Testis (tissue), 3 donors: Measurements from ENCODE around the gene SEC14L6. TPM values are rescaled to one million over a fixed set of nuclear protein-coding genes. Genes with fewer than 3 reads are reported as not detected.

Experiments used
- DNase-seq: peaks from one replicate; pipeline ENCODE4 v3.0.0-alpha.2; 2019
- H3K27ac ChIP-seq, 2 donors: fragments of 200-600 bp; sonication (generic); one replicate each; pipeline ENCODE4 v1.5.1; 2019
- H3K27me3 ChIP-seq: fragments of 200-600 bp; sonication (generic); one replicate; pipeline ENCODE4 v1.5.1; 2019
- H3K36me3 ChIP-seq: fragments of 200-600 bp; sonication (generic); one replicate; pipeline ENCODE4 v1.5.1; 2017; ENCODE audit warnings: low read depth; ENCODE audit errors: missing control alignments
- H3K4me1 ChIP-seq: fragments of 200-600 bp; sonication (generic); one replicate; pipeline ENCODE4 v1.5.1; 2019
- H3K4me3 ChIP-seq, 2 donors: fragments of 200-600 bp; sonication (generic); one replicate each; pipeline ENCODE4 v1.5.1; 2017 to 2019
- H3K9me3 ChIP-seq: fragments of 200-600 bp; sonication (generic); one replicate; pipeline ENCODE4 v1.5.1; 2017
- CTCF ChIP-seq, 3 experiments: fragments of 450-650 bp in 2 of 3; fragments of 200-600 bp in 1 of 3; sonication (generic) in 1 of 3; IDR thresholded peaks; one replicate each; pipeline ENCODE4 v1.5.1; 2016 to 2019; ENCODE audit warnings: antibody characterized with exemption in 3 of 3, mild to moderate bottlenecking in 2 of 3, moderate library complexity in 1 of 3
- POLR2A ChIP-seq: fragments of 450-650 bp; IDR thresholded peaks from one replicate; pipeline ENCODE4 v1.6.1; 2017; ENCODE audit warnings: antibody characterized with exemption, mild to moderate bottlenecking, moderate library complexity
- WGBS, 2 donors: methylation state at CpG; one replicate each; pipeline ENCODE4 v1.1.5; 2018; 5-methylcytosine and 5-hydroxymethylcytosine counted together
- intact Hi-C: fragments of 100-400 bp; cut with DNase I; formaldehyde crosslinking; loops from one replicate; pipeline ENCODE4 v1.15.1; 2023; ENCODE audit warnings: low total_unique reads
- polyA plus RNA-seq: library from polyadenylated mRNA; stranded (reverse); fragments of 350-450 nt; fragmentation: Illumina TruSeq; extraction: RNeasy Lipid Tissue Mini Kit (QIAGEN cat#74804); gene quantifications from one replicate; pipeline ENCODE4 v1.2.3, GENCODE V29; 2014; ENCODE audit warnings: low read depth, low replicate concordance; ENCODE audit not compliant: insufficient read depth
- total RNA-seq, 2 donors: library from RNA; depleted of rRNA; stranded (reverse); fragments of >200 nt; gene quantifications; one replicate each; pipeline ENCODE4 v1.2.3, GENCODE V29; 2016

Gene SEC14L6
- total and polyA plus RNA-seq, 3 donors from 2014 or later, result 12.3 to 28.2 (median 17.0) TPM

- TF ChIP-seq POLR2A (no peak), CTCF (IDR thresholded peaks at IDR 0.05) (no peak)
- H3K36me3 ChIP-seq, result no peaks in the 10 kb centered on the region
- intact Hi-C loops, result no loop called here
- DNase-seq, result no peak
- H3K4me3 ChIP-seq, result no peak overlapping the region
- H3K27ac ChIP-seq, result peak overlapping the region in 1 of 2 donors; percentile 50
- WGBS, 2 donors, result 64 to 65% methylated on average over 4 to 7 of the region's 7 CpGs
- no peaks in the 10 kb centered on the region for H3K27me3 ChIP-seq
- H3K9me3 ChIP-seq, result no peaks in the 10 kb centered on the region
- H3K4me1 ChIP-seq, result peaks cover 18% of the 10 kb centered on the region
Measured at GRCh38 chr22:30573594-30574094, 27.1 kb upstream of the SEC14L6 start.

DNA sequence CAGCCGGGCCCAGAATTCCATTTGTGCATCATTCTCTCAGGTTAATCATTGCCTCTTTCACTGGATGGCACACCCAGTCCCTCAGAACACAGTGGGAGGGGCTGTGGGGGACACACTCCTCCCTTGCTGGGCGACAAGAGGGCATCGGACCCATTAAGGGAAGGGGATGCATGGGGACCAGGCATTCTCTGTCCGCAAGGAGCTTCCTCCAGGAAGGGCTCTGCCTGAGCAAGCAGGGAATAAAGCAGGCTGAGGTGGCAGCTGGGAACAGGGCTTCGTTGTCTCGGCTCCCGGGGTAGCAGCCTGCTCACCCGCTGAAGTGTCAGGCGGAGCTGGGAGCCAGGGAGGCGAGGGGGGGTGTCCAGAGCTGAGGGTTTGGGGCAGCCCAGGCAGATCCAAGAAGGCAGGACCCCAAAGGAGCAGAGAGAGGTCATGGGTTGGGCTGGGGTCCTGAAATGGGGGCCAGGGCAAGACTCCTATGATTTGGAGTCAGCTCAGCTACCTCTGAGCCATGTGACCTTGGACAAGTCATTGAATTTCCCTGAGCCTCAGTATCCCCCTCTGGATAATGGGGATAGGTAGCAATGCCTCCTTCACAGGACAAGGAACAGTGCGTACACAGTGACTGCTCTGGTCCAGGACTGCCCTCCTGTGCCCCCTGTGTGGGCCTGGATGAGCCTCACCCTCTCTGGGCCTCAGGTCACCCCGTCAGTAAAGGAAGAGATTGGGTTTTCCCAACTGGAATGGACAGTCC, 26.5 kb upstream of the SEC14L6 start:
- H3K4me3 ChIP-seq, result no peak overlapping the region

GRCh38 chr22:30572210-30572609, 25.7 kb upstream of the SEC14L6 start:
- H3K9me3 ChIP-seq, result no peaks in the 10 kb centered on the region
- TF ChIP-seq CTCF (IDR thresholded peaks at IDR 0.05) (no peak), POLR2A (no peak)
- WGBS, 2 donors, result 72 to 74% methylated on average over 3 to 6 of the region's 6 CpGs
- no peak for DNase-seq
- no peaks in the 10 kb centered on the region for H3K27me3 ChIP-seq
- no peak overlapping the region for H3K27ac ChIP-seq
- no peaks in the 10 kb centered on the region for H3K36me3 ChIP-seq
- peaks cover 18% of the 10 kb centered on the region for H3K4me1 ChIP-seq
- intact Hi-C loops, result no loop called here
- H3K4me3 ChIP-seq, result no peak overlapping the region

More for the DNA sequence above, 26.5 kb upstream of the SEC14L6 start:
- no peak overlapping the region for H3K27ac ChIP-seq
- intact Hi-C loops, result no loop called here
- 47 to 63% methylated on average over 11 to 12 of the region's 12 CpGs for WGBS, 2 donors
- H3K36me3 ChIP-seq, result no peaks in the 10 kb centered on the region
- peaks cover 18% of the 10 kb centered on the region for H3K4me1 ChIP-seq
- no peaks in the 10 kb centered on the region for H3K27me3 ChIP-seq
- no peaks in the 10 kb centered on the region for H3K9me3 ChIP-seq
- no peak for TF ChIP-seq CTCF (IDR thresholded peaks at IDR 0.05)
- no peak for TF ChIP-seq POLR2A
- no peak for DNase-seq

DNA sequence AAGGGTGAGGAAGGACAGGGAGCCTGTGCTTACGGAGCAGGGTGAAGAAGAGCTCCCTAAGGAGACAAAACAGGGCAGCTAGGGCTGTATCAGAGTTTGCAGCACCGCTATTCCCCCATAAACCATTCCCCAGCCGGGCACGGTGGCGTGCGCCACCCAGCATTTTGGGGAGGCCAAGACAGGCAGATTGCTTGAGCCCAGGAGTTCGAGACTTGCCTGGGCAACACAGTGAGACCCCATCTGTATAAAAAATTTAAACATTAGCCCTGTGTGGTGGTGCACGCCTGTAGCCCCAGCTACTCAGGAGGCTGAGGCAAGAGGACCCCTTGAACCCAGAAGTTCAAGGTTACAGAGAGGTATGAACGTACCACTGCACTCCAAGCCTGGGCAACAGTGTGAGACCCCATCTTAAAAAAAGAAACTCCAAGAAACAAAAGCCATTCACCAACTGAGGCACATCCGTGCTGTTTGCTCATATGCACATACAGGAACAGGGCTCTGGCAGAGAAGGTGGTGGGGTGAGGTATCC, 23.2 kb upstream of the SEC14L6 start:
- intact Hi-C loops, result no loop called here
- H3K9me3 ChIP-seq, result no peaks in the 10 kb centered on the region
- peaks cover 6% of the 10 kb centered on the region for H3K4me1 ChIP-seq
- H3K27me3 ChIP-seq, result no peaks in the 10 kb centered on the region
- no peak for TF ChIP-seq POLR2A
- no peak for TF ChIP-seq CTCF (IDR thresholded peaks at IDR 0.05)
- H3K36me3 ChIP-seq, result no peaks in the 10 kb centered on the region
- no peak overlapping the region for H3K27ac ChIP-seq
- 90 to 96% methylated on average over 8 to 10 of the region's 10 CpGs for WGBS, 2 donors
- no peak overlapping the region for H3K4me3 ChIP-seq
- no peak for DNase-seq
